ENCODE data around the gene DERL2. TPM values are rescaled to one million over a fixed set of nuclear protein-coding genes. Genes with fewer than 3 reads are reported as not detected.

The DERL2 gene
- total RNA-seq, 1 experiment from 2014 or later, result 78.9 TPM

Other genes starting within 250 kb of the DERL2 start
- gene RABEP1, start 203.9 kb downstream of the DERL2 start, total RNA-seq (2014; rRNA removed; shearing (Covaris generic)), result 23.7 and 43.1 TPM in 2 replicates
- 111 and 146 TPM in 2 replicates for gene NUP88, start 66.5 kb downstream of the DERL2 start, total RNA-seq (2014; rRNA removed; shearing (Covaris generic))
- gene RPAIN, start 66.0 kb downstream of the DERL2 start, total RNA-seq (2014; rRNA removed; shearing (Covaris generic)), result 44.1 and 83.4 TPM in 2 replicates
- gene C1QBP, start 47.0 kb downstream of the DERL2 start, total RNA-seq (2014; rRNA removed; shearing (Covaris generic)), result 288 and 411 TPM in 2 replicates
- gene DHX33, start 17.2 kb downstream of the DERL2 start, total RNA-seq (2014; rRNA removed; shearing (Covaris generic)), result 2.3 and 5.7 TPM in 2 replicates
- 31.1 and 46.3 TPM in 2 replicates for gene MIS12, start 388 bp upstream of the DERL2 start, total RNA-seq (2014; rRNA removed; shearing (Covaris generic))
- gene NLRP1, start 98.3 kb upstream of the DERL2 start, total RNA-seq (2014; rRNA removed; shearing (Covaris generic)), result 48.2 and 49.3 TPM in 2 replicates